ENCODE data around the gene ERBB4.

GRCh38 chr2:211789982-211790381 is 748.6 kb downstream of the ERBB4 start:
- TF ChIP-seq POLR2AphosphoS5 (IDR thresholded peaks at IDR 0.05) (no peak), CTCF (IDR thresholded peaks at IDR 0.05) (no peak)

Measured in transverse colon (tissue), 4 donors.